ENCODE data around the gene RPL39L.
"Not testable (repeated sequence)": the region's sequence is repeated elsewhere in the genome, so short reads cannot be mapped to it uniquely, and the experiment has no call there.

Gene RPL39L

GRCh38 chr3:187172929-187173328, 33.6 kb upstream of the RPL39L start:
- no peaks in the 10 kb centered on the region for H3K9me3 ChIP-seq (ENCODE audit: insufficient read depth, low read length)
- H3K4me3 ChIP-seq (ENCODE audit: low read length) = no peak overlapping the region
- no peaks in the 10 kb centered on the region for H3K79me2 ChIP-seq (ENCODE audit: low read length)
- no peaks in the 10 kb centered on the region for H3K4me1 ChIP-seq (ENCODE audit: low read length)
- no peak overlapping the region for H3K4me2 ChIP-seq (ENCODE audit: low read length)
- H3K9ac ChIP-seq (ENCODE audit: low read length) = no peak overlapping the region
- H4K20me1 ChIP-seq (ENCODE audit: insufficient read depth, low read length) = no peaks in the 10 kb centered on the region
- no peaks in the 10 kb centered on the region for H3K36me3 ChIP-seq (replicated peaks; ENCODE audit: low read depth, low read length)
- no peak overlapping the region for H2AFZ ChIP-seq (ENCODE audit: low read depth, low read length)
- no peaks in the 10 kb centered on the region; the same call in 1 of the 2 replicates for H3K27me3 ChIP-seq (ENCODE audit: low read depth, low read length)
- TF ChIP-seq EZH2phosphoT487 (IDR thresholded peaks at IDR 0.05; ENCODE audit: low read depth) = no peak
- no peak for TF ChIP-seq CTCF (IDR thresholded peaks at IDR 0.05; ENCODE audit: low read depth, low read length)
- H3K27ac ChIP-seq (ENCODE audit: low read length) = no peak overlapping the region

- not testable (repeated sequence) for H3K9ac ChIP-seq (ENCODE audit: low read length); H3K79me2 ChIP-seq (ENCODE audit: low read length); H3K4me1 ChIP-seq (ENCODE audit: low read length); H2AFZ ChIP-seq (ENCODE audit: low read depth, low read length); H3K9me3 ChIP-seq (ENCODE audit: insufficient read depth, low read length); H3K27ac ChIP-seq (ENCODE audit: low read length); H3K27me3 ChIP-seq (ENCODE audit: low read depth, low read length); H4K20me1 ChIP-seq (ENCODE audit: insufficient read depth, low read length); H3K4me2 ChIP-seq (ENCODE audit: low read length); H3K4me3 ChIP-seq (ENCODE audit: low read length); H3K36me3 ChIP-seq (replicated peaks; ENCODE audit: low read depth, low read length)
These were observed 31.6 kb upstream of the RPL39L start for GRCh38 chr3:187170911-187171310.

- H2AFZ ChIP-seq (ENCODE audit: low read depth, low read length) = no peak overlapping the region
- no peaks in the 10 kb centered on the region for H3K36me3 ChIP-seq (replicated peaks; ENCODE audit: low read depth, low read length)
- H4K20me1 ChIP-seq (ENCODE audit: insufficient read depth, low read length) = no peaks in the 10 kb centered on the region
- H3K27me3 ChIP-seq (ENCODE audit: low read depth, low read length) = no peaks in the 10 kb centered on the region; the same call in 1 of the 2 replicates
- H3K9ac ChIP-seq (ENCODE audit: low read length) = no peak overlapping the region
- TF ChIP-seq EZH2phosphoT487 (IDR thresholded peaks at IDR 0.05; ENCODE audit: low read depth) = no peak
- no peak for TF ChIP-seq CTCF (IDR thresholded peaks at IDR 0.05; ENCODE audit: low read depth, low read length)
- H3K79me2 ChIP-seq (ENCODE audit: low read length) = no peaks in the 10 kb centered on the region
- H3K4me1 ChIP-seq (ENCODE audit: low read length) = peaks cover 2% of the 10 kb centered on the region; the same call in 1 of the 2 replicates
- H3K4me3 ChIP-seq (ENCODE audit: low read length) = no peak overlapping the region
- H3K9me3 ChIP-seq (ENCODE audit: insufficient read depth, low read length) = no peaks in the 10 kb centered on the region
- no peak overlapping the region for H3K27ac ChIP-seq (ENCODE audit: low read length)
- H3K4me2 ChIP-seq (ENCODE audit: low read length) = no peak overlapping the region
These were observed 30.1 kb upstream of the RPL39L start for GRCh38 chr3:187169231-187169960.

- Histone ChIP-seq H3K27me3 (ENCODE audit: low read depth, low read length) (no peaks in the 10 kb centered on the region; the same call in 1 of the 2 replicates), H4K20me1 (ENCODE audit: insufficient read depth, low read length) (no peaks in the 10 kb centered on the region), H3K4me3 (ENCODE audit: low read length) (no peak overlapping the region), H3K9me3 (ENCODE audit: insufficient read depth, low read length) (no peaks in the 10 kb centered on the region), H3K79me2 (ENCODE audit: low read length) (no peaks in the 10 kb centered on the region), H3K27ac (ENCODE audit: low read length) (no peak overlapping the region), H2AFZ (ENCODE audit: low read depth, low read length) (no peak overlapping the region), H3K4me2 (ENCODE audit: low read length) (no peak overlapping the region), H3K4me1 (ENCODE audit: low read length) (peaks cover 2% of the 10 kb centered on the region; the same call in 1 of the 2 replicates), H3K9ac (ENCODE audit: low read length) (no peak overlapping the region), H3K36me3 (replicated peaks; ENCODE audit: low read depth, low read length) (no peaks in the 10 kb centered on the region)
- no peak for TF ChIP-seq CTCF (IDR thresholded peaks at IDR 0.05; ENCODE audit: low read depth, low read length)
- TF ChIP-seq EZH2phosphoT487 (IDR thresholded peaks at IDR 0.05; ENCODE audit: low read depth) = no peak
These were observed 28.5 kb upstream of the RPL39L start for GRCh38 chr3:187167777-187168176.

Measured in OCI-LY3 (cell line).